ENCODE results near the gene ENOX2. TPM values are rescaled to one million over a fixed set of nuclear protein-coding genes. Genes with fewer than 3 reads are reported as not detected.

ENOX2 gene
- total RNA-seq, 4 donors from 2014 or later = 1.5 to 10.4 (median 4.6) TPM

DNA sequence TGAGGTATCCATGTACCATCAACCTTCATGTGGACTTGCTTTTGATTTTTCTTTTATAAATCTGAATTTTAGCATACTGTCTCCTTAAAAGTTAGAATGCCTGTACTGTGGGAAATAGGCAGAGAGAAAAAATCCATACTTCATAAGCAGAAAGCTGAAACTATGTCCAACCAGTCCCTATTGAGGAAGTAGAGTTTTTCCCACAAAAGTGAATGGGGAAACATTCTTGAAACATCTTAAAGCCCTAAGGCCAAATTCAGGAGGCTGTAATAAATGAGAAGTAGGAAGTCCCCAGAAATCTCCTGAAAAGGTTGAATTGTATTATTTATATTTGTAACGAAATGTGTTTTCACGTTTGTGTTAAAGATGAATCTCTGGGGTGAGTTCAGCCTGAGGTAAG lies 56.3 kb downstream of the ENOX2 start:
- H3K4me3 ChIP-seq = no peak overlapping the region
- H3K4me1 ChIP-seq = no peaks in the 10 kb centered on the region
- in situ Hi-C loops (cut with MboI; ENCODE audit: low pct_ligation_motif_present in 1 of 4, low pct_unique_long_range_greater_than_20kb in 1 of 4, low sequenced_read_pairs in 3 of 4) (no loop called here), intact Hi-C loops (cut with DNase I; ENCODE audit: low total_unique reads) (no loop called here)
- H3K36me3 ChIP-seq = no peaks in the 10 kb centered on the region
- TF ChIP-seq, protein P1, sequence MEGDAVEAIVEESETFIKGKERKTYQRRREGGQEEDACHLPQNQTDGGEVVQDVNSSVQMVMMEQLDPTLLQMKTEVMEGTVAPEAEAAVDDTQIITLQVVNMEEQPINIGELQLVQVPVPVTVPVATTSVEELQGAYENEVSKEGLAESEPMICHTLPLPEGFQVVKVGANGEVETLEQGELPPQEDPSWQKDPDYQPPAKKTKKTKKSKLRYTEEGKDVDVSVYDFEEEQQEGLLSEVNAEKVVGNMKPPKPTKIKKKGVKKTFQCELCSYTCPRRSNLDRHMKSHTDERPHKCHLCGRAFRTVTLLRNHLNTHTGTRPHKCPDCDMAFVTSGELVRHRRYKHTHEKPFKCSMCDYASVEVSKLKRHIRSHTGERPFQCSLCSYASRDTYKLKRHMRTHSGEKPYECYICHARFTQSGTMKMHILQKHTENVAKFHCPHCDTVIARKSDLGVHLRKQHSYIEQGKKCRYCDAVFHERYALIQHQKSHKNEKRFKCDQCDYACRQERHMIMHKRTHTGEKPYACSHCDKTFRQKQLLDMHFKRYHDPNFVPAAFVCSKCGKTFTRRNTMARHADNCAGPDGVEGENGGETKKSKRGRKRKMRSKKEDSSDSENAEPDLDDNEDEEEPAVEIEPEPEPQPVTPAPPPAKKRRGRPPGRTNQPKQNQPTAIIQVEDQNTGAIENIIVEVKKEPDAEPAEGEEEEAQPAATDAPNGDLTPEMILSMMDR (IDR thresholded peaks at IDR 0.05) = no peak
- no peak for TF ChIP-seq EP300 (IDR thresholded peaks at IDR 0.05; ENCODE audit: low read depth)
- no peak for TF ChIP-seq POLR2A (IDR thresholded peaks at IDR 0.05)
- TF ChIP-seq POLR2AphosphoS5 (IDR thresholded peaks at IDR 0.05) = no peak
- WGBS, 2 donors (ENCODE audit: low coverage in 1 of 2) = 81 to 96% methylated on average over 2 of the region's 2 CpGs
- no peaks in the 10 kb centered on the region for H3K9me3 ChIP-seq
- DNase-seq = no peak
- H3K27ac ChIP-seq = no peak overlapping the region
- no peaks in the 10 kb centered on the region for H3K27me3 ChIP-seq

- 86% methylated on average over 3 of the region's 3 CpGs; no CpG with 5 or more reads in 1 of the 2 donors for WGBS, 2 donors (ENCODE audit: low coverage in 1 of 2)
- DNase-seq = no peak
- Histone ChIP-seq H3K27me3 (no peaks in the 10 kb centered on the region), H3K36me3 (no peaks in the 10 kb centered on the region), H3K27ac (no peak overlapping the region), H3K4me3 (no peak overlapping the region), H3K9me3 (no peaks in the 10 kb centered on the region), H3K4me1 (no peaks in the 10 kb centered on the region)
- intact Hi-C loops (cut with DNase I; ENCODE audit: low total_unique reads) = no loop called here
- no peak for TF ChIP-seq POLR2AphosphoS5 (IDR thresholded peaks at IDR 0.05)
- in situ Hi-C loops (cut with MboI; ENCODE audit: low pct_ligation_motif_present in 1 of 4, low pct_unique_long_range_greater_than_20kb in 1 of 4, low sequenced_read_pairs in 3 of 4) = no loop called here
Measured at GRCh38 chrX:130841776-130842175, 61.2 kb downstream of the ENOX2 start.

DNA sequence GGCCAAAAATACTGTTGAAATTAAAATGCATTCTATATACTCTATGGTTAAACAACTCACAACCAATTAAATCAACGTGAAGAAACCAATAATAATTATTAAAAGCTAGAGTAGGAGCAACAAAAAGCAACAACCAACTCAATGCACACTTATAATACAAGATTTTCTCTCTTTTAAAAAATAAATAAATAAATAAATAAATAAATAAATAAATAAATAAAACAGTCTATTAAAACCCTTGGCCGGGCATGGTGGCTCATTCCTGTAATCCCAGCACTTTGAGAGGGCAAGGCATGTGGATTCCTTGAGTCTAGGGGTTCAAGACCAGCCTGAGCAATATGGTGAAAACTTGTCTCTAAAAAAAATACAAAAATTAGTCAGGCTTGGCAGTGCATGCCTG lies 62.7 kb downstream of the ENOX2 start:
- no peaks in the 10 kb centered on the region for H3K4me1 ChIP-seq
- in situ Hi-C loops (cut with MboI; ENCODE audit: low pct_ligation_motif_present in 1 of 4, low pct_unique_long_range_greater_than_20kb in 1 of 4, low sequenced_read_pairs in 3 of 4) = no loop called here
- H3K36me3 ChIP-seq = no peaks in the 10 kb centered on the region
- no peaks in the 10 kb centered on the region for H3K9me3 ChIP-seq
- H3K27me3 ChIP-seq = no peaks in the 10 kb centered on the region
- WGBS, 2 donors (ENCODE audit: low coverage in 1 of 2) = 55 to 100% methylated on average over 1 to 2 of the region's 2 CpGs
- TF ChIP-seq EP300 (IDR thresholded peaks at IDR 0.05; ENCODE audit: low read depth) (no peak), POLR2A (IDR thresholded peaks at IDR 0.05) (no peak), POLR2AphosphoS5 (IDR thresholded peaks at IDR 0.05) (no peak)
- TF ChIP-seq, protein P1 (IDR thresholded peaks at IDR 0.05) = no peak
- intact Hi-C loops (cut with DNase I; ENCODE audit: low total_unique reads) = no loop called here
- no peak overlapping the region for H3K27ac ChIP-seq
- DNase-seq = no peak
- no peak overlapping the region for H3K4me3 ChIP-seq

DNA sequence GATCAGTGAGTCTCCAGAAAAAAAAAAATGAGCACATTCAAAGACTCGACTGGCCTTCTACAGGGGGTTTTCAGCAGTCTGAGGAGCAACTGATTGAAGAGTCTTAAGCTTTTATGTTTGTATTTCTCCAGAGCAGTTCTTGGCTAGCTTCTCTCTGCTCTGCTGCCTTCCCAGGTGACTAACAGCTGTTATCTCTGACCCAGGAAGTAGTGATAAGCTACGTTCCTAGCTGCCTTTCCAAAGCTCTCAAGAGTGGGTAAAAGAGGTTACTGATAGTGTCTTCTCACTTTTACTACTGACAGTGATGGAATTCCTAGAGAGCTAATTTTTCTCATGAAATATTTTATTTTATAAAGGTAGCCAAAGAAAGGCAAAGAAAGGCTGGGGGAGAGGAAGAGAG lies 66.6 kb downstream of the ENOX2 start:
- in situ Hi-C loops (cut with MboI; ENCODE audit: low pct_ligation_motif_present in 1 of 4, low pct_unique_long_range_greater_than_20kb in 1 of 4, low sequenced_read_pairs in 3 of 4) = no loop called here
- H3K4me1 ChIP-seq = no peaks in the 10 kb centered on the region

More for the DNA sequence above, 66.6 kb downstream of the ENOX2 start:
- Histone ChIP-seq H3K4me3 (no peak overlapping the region), H3K27ac (no peak overlapping the region), H3K27me3 (no peaks in the 10 kb centered on the region), H3K36me3 (no peaks in the 10 kb centered on the region), H3K9me3 (no peaks in the 10 kb centered on the region)
- no peak for DNase-seq
- WGBS, 2 donors (ENCODE audit: low coverage in 1 of 2) = 36% methylated on average over 2 of the region's 2 CpGs; no CpG with 5 or more reads in 1 of the 2 donors
- intact Hi-C loops (cut with DNase I; ENCODE audit: low total_unique reads) = no loop called here
- TF ChIP-seq POLR2A (IDR thresholded peaks at IDR 0.05) (no peak), EP300 (IDR thresholded peaks at IDR 0.05; ENCODE audit: low read depth) (no peak), POLR2AphosphoS5 (IDR thresholded peaks at IDR 0.05) (no peak)
- TF ChIP-seq, protein P1 (IDR thresholded peaks at IDR 0.05) = no peak
